DMS153 (cell line): ENCODE data around the gene GOLGA6C.
A peak's percentile ranks its signal among the peaks of the same experiment; 100 is the strongest.
"Not testable (repeated sequence)": the region's sequence is repeated elsewhere in the genome, so short reads cannot be mapped to it uniquely, and the experiment has no call there.

Source experiments
- DNase-seq: peaks from one replicate; lab custom pipeline; 2025; lab: John Stamatoyannopoulos, UW

Gene GOLGA6C

GRCh38 chr15:75258620-75259343 lies 648 bp downstream of the GOLGA6C start:
- DNase-seq, result not testable (repeated sequence)

GRCh38 chr15:75259873-75260272 lies 1.7 kb downstream of the GOLGA6C start:
- not testable (repeated sequence) for DNase-seq

- not testable (repeated sequence) for DNase-seq
These were observed 15.7 kb downstream of the GOLGA6C start for GRCh38 chr15:75273751-75274359.

- not testable (repeated sequence) for DNase-seq
These were observed 16.5 kb downstream of the GOLGA6C start for GRCh38 chr15:75274509-75275107.

GRCh38 chr15:75275617-75276016 lies 17.5 kb downstream of the GOLGA6C start:
- not testable (repeated sequence) for DNase-seq

GRCh38 chr15:75278497-75278896 lies 20.4 kb downstream of the GOLGA6C start:
- not testable (repeated sequence) for DNase-seq

- DNase-seq, result not testable (repeated sequence)
These were observed 24.4 kb downstream of the GOLGA6C start, which contains the start of gene GOLGA6D for GRCh38 chr15:75282572-75282971. Gene GOLGA6D (plus strand): TSS chr15:75282835. CDS start chr15:75282876, 41 bp downstream.

- not testable (repeated sequence) for DNase-seq
These were observed 26.0 kb downstream of the GOLGA6C start for GRCh38 chr15:75284152-75284551.

GRCh38 chr15:75293660-75294059 lies 35.5 kb downstream of the GOLGA6C start:
- not testable (repeated sequence) for DNase-seq

GRCh38 chr15:75298541-75299310 lies 40.6 kb downstream of the GOLGA6C start:
- not testable (repeated sequence) for DNase-seq

- not testable (repeated sequence) for DNase-seq
These were observed 41.2 kb downstream of the GOLGA6C start for GRCh38 chr15:75299311-75299688.

GRCh38 chr15:75300026-75300425 lies 41.9 kb downstream of the GOLGA6C start:
- DNase-seq, result not testable (repeated sequence)

- no peak for DNase-seq
These were observed 44.2 kb downstream of the GOLGA6C start for GRCh38 chr15:75302318-75302717.

GRCh38 chr15:75302753-75303152 lies 44.6 kb downstream of the GOLGA6C start:
- DNase-seq, result not testable (repeated sequence)

GRCh38 chr15:75306188-75306587 lies 48.1 kb downstream of the GOLGA6C start:
- no peak for DNase-seq

- peak; percentile 4 for DNase-seq
These were observed 49.8 kb downstream of the GOLGA6C start for GRCh38 chr15:75307778-75308390.

- DNase-seq, result no peak
These were observed 51.6 kb downstream of the GOLGA6C start for GRCh38 chr15:75309711-75310110.

GRCh38 chr15:75312548-75312947 lies 54.4 kb downstream of the GOLGA6C start:
- not testable (repeated sequence) for DNase-seq

- DNase-seq, result no peak
These were observed 55.1 kb downstream of the GOLGA6C start for GRCh38 chr15:75313116-75313845.

GRCh38 chr15:75314552-75315290 lies 56.6 kb downstream of the GOLGA6C start:
- DNase-seq, result no peak
